Stimulated activated CD8-positive, alpha-beta memory T cell treated with anti-CD3 and anti-CD28 coated beads, Interleukin-15, amount 100 ng/mL, for 24 hours (primary cell): ENCODE measurements around the gene NUP210L.
"Not testable (repeated sequence)": the region's sequence is repeated elsewhere in the genome, so short reads cannot be mapped to it uniquely, and the experiment has no call there.

ENCODE experiments used
- DNase-seq: peaks from one replicate; pipeline ENCODE4 v3.0.0-alpha.2; 2020; ENCODE audit warnings: low read depth

Gene NUP210L

DNA sequence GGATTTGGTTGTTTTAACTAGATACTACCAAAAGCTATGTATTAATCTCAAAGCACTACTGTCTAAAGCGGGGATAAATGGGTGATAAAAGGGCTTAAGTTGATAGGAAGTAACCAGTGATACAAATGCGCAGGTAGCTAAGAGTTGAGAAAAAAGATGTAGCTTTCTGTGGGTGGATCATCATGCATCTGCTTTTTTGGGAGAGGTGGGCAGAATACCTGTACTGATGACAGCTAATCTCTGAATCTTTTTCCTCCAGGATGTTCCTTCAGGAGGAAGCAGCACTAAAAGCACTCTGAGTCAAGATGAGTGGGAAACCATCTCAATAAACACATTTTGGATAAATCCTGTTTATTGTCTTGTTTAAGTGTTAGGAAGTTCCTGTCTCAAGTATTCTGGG is 163.1 kb downstream of the NUP210L start:
- DNase-seq = no peak

DNA sequence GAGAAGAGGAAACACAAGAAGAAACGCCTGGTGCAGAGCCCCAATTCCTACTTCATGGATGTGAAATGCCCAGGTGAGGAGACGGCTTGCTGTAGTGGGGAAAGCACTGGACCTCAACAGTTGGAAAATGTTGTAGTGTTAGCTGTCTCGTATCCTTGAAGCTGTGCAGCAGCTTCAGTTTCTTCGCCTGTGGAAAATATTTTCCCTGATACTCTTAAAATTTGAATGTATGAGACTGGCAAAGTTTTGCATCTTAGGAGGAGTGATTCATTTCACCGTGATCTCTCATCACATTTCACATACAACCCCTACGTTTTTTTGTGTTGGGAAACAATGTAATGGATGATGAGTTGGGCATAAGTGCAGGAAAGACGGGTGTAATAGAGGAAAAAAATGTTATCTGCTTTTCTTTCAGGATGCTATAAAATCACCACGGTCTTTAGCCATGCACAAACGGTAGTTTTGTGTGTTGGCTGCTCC is 163.7 kb downstream of the NUP210L start:
- no peak for DNase-seq

DNA sequence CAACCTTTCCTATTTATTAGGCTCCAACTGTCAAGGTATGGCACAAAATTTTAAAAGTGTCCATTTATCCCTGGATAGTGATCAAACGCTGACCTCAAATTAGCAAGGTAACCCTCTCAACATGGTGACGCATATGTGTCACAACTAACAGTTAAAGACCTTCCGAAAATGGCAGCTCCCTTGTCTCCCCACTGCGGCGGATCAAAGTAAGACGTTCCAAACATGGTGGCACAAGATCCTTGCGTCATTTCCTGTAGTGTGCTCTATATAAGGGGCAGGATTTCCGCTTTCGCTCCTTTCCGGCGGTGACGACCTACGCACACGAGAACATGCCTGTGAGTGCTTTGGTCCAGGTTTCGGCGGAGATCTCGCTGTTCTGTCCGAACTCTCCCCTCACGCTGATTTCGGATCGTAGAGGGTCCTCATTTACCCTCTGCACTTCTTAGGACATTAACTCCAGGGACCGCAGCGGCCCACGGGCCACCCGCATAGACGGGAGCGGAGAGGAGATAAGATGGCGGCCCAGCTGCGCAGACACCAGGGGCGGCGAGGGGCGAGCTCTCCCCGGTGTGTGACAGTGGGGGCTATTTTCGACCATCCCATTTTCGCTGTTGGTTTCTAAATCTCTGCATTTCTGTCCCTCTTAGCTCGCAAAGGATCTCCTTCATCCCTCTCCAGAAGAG is 164.3 kb downstream of the NUP210L start, which contains the start of gene RPS27:
TSS of gene RPS27 (plus strand) at position 295 of the 683 bp plus-strand sequence. CDS start at position 330, 35 bp downstream.
- DNase-seq = no peak

- DNase-seq = no peak
These were observed 167.3 kb downstream of the NUP210L start for GRCh38 chr1:153987621-153988020.

DNA sequence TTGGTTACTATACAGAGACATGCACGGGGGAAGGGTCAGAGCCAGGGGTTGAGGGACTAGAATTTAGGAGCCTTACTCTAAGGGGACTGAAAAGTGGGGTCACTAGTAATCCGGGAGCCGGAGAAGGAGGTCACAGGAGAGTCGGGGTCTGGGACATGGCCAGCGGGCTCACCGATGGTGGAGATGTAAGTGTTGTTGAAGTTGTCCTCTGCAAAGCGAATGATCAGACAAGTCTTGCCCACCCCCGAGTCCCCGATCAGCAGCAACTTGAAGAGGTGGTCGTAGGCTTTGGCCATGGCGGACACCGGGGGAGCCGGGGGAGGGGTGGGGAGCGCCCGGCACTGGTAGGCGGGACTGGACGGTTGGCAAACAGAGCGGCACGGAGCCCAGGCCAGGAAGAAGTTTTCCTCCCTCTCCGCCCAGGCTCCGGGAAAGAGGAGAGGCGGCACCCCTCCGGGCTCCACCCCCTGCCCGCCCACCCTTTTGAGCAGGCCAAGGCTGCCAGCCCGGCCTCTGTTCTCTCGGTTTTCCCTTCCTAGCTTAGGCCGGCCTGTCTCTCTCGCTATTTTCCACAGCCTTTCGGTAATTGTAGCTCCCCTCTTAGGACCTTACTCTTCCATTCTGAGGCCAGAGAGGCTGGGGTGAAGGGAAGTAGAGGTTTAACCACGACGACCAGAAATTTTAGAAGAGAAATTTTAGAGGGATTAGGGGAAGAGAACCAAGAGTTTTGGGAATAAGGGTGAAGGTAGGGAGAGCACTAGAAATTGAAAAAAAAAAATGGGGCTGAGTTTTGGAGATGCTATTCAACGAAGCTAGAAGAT is 168.7 kb downstream of the NUP210L start, which contains the start of gene RAB13:
TSS of gene RAB13 (minus strand) at position 399 of the 821 bp plus-strand sequence. CDS start at position 296, 103 bp downstream.
- no peak for DNase-seq

DNA sequence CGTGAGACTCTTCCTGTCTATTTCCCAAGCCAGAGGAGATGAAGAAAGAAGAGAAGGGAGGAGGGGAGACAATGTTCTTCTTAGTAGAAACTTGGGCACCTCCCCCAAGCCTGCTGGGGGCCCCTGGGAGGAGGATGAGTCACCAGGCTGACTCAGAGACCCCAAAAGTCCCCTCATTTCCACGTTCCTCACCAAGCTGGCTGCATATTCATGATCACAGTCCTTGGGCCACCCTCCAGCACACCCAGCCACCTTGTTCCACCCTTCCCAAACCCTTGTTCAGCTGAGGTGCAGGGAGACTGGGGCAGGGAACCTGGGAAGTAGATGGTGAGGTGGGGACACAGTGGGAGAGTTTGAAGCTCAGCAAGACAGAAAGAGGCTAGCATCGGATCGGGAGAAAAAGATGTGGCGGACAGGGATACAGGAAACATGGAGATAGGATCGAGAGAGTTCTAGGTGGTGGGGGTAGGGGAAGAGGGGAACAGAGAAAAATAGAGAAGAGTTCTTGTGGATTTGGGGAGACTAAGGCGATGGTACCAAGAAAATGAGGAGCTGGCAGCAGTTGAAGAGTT is 169.4 kb downstream of the NUP210L start:
- DNase-seq = no peak

DNA sequence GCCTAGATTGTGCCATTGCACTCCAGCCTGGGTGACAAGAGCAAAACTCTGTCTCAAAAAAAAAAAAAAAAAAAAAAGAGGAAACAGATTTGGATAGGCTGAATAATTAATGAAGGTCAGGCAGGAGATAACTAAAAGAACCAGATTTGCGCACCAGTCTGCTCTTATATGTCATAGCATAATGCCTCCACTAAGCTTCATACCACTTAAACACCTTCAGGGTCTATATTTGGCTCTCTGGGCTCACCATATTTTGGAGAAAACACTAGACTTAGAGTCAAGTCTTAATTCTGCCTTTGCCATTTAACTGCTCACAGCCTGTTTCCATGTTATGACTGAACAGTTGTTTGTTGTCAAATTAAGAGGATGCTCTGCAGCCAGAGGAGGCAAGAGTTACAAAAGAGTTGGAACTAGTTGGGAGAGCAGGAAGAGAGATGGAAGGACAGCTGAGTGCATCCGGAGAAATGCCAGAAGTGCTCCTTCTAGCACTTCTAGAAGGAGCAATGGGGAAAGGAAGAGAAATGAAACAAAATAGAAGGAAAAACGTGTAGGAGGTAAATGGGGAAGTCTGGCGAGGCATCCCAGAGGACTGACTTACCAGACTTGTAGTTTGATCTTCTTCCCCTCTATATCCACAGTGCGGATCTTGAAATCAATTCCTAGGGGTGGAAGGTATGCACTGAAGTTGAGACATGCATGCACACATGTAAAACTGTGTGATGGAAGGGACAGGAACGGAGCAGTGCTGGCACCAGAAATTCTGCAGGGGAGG is 170.6 kb downstream of the NUP210L start:
- DNase-seq = no peak

DNA sequence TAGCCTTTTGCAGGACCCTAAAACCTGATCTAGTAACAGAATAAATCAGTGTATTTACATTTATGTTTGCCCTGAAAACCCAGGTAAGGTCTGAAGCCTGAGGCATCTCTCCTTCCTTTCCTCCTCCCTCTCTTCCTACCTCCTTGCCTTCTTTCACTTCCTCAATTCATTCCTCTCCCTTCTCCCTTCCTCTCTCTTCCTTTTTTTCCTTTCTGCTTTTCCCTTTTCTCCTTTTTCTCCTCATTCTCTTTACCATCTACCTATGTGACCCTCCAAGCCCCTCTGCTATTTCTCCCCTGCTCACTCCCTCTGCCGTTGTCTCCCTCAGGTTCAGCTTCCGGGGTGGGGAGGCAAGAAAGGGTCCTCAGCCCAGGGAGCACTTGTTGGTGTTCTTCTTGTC is 173.1 kb downstream of the NUP210L start:
- DNase-seq = not testable (repeated sequence)

DNA sequence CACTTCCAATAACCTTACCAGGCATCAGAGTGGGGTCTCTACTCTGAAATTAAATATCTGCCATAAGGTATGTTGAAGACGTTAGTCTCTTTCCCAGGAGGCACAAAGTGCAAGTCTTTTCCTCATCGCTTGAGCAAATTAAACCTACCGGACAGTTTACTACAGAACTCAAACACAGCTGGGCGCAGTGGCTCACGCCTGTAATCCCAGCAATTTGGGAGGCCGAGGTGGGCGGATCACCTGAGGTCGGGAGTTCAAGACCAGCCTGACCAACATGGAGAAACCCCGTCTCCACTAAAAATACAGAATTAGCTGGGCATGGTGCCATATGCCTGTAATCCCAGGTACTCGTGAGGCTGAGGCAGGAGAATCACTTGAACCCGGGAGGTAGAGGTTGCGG is 175.8 kb downstream of the NUP210L start:
- not testable (repeated sequence) for DNase-seq

DNA sequence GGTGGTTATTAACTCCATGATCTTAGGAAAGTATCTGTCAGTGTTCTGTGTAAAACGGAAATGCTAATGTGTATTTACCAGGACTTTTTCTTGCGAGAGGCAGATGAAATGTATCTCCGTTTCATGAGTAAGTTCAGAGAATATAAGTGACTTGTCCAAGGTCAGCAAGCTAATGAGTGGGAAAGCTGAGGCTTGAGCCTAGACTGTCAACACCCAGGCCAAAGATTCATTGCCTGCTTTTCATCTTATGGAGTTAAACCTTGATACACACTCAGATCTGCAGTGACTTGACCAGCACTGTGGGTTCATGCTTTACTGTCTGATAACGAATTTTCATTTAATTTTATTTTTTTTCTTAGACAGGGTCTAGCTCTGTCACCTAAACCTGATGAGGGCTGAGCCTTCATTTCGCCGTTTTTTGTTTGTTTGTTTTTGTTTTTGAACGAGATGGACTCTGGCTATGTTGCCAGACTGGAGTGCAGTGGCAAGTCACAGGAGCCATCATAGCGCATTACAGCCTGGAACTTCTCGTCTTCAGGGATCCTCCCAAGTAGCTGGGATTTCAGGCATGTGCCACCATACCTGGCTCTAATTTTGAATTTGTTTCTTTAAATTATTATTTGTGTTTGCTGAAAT is 176.5 kb downstream of the NUP210L start:
- DNase-seq = no peak

DNA sequence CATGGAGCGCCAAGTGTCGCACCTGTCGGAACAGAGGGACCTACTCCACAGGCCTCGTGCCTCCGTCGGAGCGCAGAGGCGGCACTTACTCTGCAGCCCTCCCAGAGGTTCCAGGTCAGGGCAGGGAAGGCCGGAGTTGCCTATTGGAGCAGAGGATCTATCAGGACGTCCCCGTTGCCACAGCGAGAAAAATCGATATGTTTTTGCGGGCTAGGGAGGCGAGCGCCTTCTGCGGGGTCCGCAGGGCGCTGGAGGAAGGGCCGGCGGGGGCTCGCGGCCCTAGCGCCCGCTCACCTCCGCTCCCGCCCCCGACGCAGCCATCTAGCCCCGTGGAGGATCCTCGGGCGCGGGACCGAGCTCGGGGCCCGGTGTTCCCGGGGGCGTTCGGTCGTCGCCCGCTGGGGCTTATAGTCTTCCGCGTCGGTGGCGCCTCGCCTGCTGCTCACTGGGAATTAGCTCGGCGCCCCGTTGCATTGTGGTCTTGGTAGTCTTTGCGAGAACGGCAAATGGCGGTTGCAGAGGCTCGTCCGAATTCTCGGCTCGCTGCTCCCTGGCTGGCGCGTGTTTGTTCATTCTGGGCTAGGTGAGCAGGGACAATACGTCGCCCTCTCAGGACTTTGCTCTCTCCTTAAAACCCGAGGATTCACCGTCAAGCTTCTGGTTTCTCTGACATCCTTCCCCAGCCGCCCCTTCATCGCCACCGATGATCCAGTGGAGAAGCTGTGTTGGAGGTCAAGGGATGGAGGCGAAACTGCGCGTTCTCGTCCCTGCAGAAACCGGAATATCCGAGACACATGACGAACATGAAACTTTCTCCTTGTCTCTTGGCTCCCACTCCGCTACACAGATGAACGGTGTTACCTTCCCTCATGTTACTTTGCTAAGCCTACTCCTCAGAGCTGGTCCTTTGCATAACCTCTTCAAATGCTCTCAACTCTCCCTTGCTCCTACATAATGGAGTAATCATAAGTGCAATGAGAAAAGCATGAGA is 177.3 kb downstream of the NUP210L start, which contains the start of gene JTB:
TSS of gene JTB (minus strand) at position 425 of the 991 bp plus-strand sequence. CDS start at position 3, 422 bp downstream.
- no peak for DNase-seq

DNA sequence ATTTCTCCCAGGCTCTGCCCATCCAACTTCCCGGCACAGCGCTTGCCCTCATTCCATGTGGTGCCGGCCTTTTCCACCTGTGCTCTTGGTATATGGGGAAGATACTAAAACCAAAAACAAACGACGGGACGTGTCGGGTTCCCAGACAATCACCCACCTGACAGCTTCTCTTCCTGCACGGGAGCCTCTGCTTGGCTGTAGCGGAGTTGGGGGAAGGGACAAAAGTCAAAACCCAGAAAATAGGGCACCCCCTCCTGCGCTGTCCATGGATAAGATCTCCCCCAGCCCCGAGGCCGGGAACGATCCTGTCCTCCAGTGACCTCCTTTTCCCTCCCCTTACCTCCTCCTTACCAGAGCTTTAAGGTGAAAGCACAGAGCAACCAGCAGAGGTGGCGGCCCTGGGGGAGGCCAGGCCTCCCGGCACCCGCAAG is 178.0 kb downstream of the NUP210L start:
- no peak for DNase-seq

DNA sequence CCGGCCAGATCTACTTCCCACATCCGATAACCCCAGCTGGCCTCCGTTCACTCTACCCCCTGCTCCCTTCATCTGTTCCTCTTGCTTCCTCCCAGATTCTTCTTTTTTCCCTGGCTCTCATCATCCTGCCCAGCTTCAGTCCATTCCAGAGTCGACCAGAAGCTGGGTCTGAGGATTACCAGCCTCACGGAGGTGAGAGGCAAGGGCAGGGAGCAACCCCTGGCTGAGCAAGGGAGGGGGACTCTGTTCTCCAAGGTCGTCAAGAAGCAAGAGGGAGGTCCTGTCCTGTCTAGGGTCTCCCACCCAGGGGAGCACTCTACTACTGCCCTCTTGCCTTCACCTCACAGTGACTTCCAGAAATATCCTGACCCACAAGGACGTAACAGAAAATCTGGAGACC is 181.3 kb downstream of the NUP210L start:
- DNase-seq = no peak

- DNase-seq = no peak
These were observed 181.8 kb downstream of the NUP210L start for GRCh38 chr1:153973071-153973470.

- no peak for DNase-seq
These were observed 184.5 kb downstream of the NUP210L start for GRCh38 chr1:153970346-153970745.

- no peak for DNase-seq
These were observed 185.9 kb downstream of the NUP210L start for GRCh38 chr1:153968972-153969371.

GRCh38 chr1:153968408-153968807 is 186.5 kb downstream of the NUP210L start:
- no peak for DNase-seq

DNA sequence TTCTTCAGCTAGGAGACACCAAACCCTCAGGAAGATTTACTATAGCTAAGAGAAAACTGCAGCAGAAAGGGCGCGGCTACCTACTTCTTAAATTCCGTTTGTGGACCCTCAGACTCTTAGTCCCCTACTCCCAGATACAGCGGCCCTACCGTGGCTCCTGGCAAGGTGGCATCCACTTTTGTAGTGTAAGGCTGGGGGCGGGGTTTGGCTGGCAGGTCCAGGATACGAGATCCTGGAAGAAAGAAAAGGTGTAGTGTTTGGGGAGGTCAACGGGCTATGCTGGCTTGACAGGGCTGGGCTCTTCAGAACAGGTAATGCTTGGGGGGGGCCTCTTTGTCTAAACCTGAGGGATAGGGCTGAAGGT is 186.9 kb downstream of the NUP210L start:
- no peak for DNase-seq

DNA sequence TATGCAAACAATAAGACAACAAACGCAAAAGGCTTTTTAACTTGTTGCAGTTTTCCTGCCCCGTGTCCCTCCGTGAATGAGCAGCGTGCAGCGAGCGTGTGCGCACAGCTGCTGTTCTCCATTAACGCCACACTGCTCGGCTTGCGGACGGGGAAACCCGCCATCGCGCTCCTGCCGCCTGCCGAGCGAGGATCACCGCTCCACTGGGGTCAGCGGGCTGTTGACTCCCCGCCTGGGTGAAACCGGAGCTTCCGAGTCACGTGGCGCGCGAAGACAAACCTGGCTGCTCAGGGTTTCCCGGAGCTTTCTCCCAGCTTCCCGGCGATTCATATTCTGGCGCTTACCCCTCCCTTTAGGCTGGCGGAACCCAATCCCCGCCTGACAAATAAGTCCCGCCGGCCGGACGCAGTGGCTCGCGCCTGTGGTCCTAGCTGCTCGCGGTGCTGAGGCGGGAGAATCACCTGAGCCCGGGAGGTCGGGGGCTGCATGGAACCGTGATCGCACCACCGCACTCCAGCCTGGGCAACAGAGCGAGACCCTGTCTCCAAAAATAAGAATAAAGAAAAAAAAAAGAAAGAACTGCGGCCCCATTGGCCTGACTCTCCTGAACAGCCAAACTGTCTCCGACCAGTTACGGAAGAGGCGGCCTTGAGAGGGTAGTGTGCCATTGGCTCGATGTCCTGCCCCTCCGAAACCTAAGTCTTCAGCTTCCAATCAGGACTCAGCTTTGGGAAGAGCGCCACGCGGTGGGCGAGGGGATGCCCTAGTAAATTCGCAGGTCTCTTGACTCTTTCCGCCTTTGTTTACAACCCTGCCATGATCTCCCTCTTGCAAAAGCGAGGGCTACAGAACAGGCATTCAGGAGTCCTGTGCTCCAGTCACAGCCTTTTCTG is 187.5 kb downstream of the NUP210L start, which contains the start of gene CREB3L4:
TSS of gene CREB3L4 (plus strand) at position 796 of the 893 bp plus-strand sequence. CDS start 624 bp downstream, outside the sequence.
- peak; percentile 42 for DNase-seq
